Left renal cortex interstitium (tissue), 4 donors: Measurements from ENCODE around the gene MED10. TPM values are rescaled to one million over a fixed set of nuclear protein-coding genes. Genes with fewer than 3 reads are reported as not detected.

ENCODE experiments used
- DNase-seq, 4 donors: peaks; one replicate each; pipeline ENCODE4 v3.0.0-alpha.2; 2013; ENCODE audit warnings: low read depth in 4 of 4, low spot score in 2 of 4, missing footprints in 1 of 4
- polyA plus RNA-seq, 4 donors: library from polyadenylated mRNA; unstranded; fragments of 120-200 nt; gene quantifications; one replicate each; pipeline ENCODE4 v1.2.1, GENCODE V29; 2013; ENCODE audit not compliant: insufficient read length in 4 of 4

The MED10 gene
- polyA plus RNA-seq, 4 donors = 36.7 to 47.2 (median 39.9) TPM

DNA sequence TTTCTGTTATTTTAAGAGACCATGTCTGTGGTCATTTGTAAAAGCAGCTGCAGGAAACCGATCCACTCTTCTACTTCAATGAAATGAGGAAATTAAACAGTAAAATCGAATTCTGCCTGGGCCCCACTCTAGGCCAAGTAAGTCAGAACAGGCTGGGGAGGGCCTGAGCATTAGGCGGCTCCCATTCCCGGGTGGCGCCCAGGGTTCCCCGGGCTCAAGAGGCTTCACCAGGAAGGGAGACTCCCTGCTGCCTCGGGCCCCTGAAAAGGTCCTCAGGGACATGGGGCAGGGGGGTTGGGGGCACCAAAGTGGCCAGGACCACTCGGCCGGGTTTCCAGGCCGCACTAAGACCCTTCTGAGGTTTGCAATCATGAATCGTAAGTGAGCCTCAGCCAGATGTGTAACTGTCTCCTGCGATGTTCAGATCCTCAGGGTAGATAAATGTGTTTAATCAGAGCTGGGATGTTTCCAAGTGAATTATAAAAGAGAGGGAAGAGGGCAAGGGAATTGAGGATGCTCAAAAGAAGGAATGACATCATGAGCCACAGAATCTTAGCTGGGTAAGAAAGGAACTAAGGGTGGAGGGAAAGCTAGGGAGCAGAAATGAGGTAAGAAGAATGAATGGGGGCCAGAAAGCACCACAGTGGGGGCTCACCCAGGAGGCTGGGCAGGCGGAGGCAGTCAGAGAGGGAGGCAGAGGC lies 24.6 kb downstream of the MED10 start:
- no peak for DNase-seq

- DNase-seq = no peak
These were observed 27.9 kb downstream of the MED10 start for GRCh38 chr5:6350277-6351090.

DNA sequence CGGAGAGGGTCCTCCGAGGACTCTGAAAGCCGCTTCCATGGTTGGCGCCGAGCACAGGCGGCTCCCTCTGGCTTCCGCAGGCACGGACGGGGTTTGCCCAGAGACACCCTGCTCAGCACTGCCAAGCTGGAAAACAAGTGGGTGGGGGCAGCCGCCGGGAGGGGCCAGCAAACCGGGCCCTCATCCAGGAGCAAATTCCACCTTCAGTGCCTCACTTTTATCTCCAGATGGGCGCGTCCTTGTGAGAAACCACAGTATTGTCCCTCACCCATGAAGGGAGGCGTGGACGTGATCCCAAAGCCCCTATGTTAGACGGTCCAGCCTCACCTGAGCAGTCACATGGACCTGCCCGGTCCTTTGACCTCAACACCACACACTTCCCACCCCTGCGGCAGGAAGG lies 29.0 kb downstream of the MED10 start:
- no peak for DNase-seq

GRCh38 chr5:6348476-6349000 lies 29.8 kb downstream of the MED10 start:
- no peak for DNase-seq

DNA sequence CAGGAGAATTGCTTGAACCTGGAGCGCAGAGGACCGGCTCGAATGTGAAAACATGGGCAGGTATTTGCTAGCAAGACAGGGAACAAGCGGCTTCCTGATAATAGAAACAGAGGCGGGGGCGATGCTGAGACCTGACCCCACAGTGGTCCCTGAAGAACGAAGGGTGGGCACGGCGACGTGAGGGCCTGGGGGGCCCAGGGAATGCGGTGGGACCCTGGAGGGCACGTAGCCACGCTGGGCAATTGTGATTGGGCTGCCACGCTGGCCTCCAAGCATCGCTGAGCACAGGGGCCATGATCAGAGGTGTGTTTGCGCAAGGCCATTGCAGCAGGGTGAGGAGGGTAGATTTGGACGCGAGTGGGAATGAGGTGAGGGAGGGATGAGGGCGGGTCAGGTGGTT lies 30.7 kb downstream of the MED10 start:
- no peak for DNase-seq

- no peak for DNase-seq
These were observed 31.2 kb downstream of the MED10 start for GRCh38 chr5:6347165-6347564.

GRCh38 chr5:6344593-6344989 lies 33.8 kb downstream of the MED10 start:
- no peak for DNase-seq

DNA sequence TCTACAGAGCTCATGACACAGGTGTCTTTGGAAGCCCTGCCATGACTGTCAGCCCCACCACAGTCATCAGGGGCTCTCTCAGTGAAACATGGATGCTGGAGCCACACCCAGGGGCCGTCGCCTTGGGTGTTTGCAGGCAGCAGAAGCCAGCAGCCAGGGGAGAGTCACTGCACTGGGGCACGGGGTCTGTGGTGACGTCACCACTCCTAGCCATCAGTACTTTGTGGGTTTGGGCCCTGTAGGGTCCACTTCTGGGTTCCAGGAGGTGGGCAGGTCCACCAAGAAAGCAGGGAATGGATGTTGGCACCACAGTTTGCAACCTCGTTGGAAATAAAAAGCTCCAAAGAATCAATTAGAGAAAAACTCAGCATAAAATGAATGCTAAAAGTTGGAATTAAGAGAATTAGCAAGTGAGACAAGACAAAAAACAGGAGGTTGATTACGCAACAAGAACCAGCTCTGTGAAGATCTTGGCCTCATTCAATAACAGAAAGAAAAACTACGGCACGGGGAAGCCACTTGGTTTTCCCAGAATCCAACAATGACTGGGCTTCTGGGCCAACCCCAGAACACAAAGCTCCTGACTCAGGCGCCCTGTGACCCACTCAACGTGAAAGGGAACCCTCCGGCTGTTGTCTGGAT lies 34.3 kb downstream of the MED10 start:
- no peak for DNase-seq

- DNase-seq = no peak
These were observed 35.5 kb downstream of the MED10 start for GRCh38 chr5:6342689-6343315.

DNA sequence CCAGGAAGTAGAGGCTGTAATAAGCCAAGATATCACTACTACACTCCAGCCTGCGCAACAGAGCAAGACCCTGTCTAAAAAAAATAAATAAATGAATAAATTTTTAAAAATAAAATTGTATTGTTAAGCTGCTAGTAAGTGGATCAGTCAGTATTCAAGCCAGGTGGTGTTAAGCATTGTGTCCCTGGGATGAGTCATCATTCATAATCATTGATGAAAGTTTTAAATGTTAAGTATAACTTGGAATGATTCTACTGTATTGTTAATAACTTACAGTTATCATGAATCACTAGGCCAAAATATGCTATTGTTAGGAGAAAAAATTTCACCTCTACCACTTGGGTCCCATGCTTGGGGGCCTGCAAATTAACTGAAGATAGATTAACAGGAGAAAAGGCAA lies 38.2 kb downstream of the MED10 start:
- DNase-seq = no peak

GRCh38 chr5:6338871-6339270 lies 39.5 kb downstream of the MED10 start:
- no peak for DNase-seq

GRCh38 chr5:6338135-6338534 lies 40.2 kb downstream of the MED10 start:
- DNase-seq = no peak

GRCh38 chr5:6333182-6333905 lies 45.0 kb downstream of the MED10 start:
- no peak for DNase-seq

DNA sequence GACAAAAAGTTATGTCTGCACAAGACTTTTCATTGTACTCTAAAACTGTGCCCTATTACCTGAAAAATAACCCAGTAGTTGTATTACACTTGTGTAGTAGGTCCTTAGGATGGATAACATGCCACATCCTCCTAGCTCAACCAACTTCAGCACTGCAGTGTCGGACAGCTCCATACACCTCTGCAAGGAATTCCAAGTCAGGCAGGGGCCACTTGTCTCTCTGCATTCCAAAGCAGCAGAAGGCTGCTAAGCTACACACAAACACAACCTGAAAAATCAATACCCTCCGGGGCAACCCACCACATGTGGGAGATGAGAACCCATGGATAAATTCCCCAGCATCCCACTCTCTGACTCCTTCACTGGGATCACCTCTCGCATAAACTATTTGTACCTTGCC lies 50.2 kb downstream of the MED10 start:
- peak; percentile 17 to 51 (median 26) for DNase-seq

GRCh38 chr5:6326776-6327175 lies 51.6 kb downstream of the MED10 start:
- no peak for DNase-seq

GRCh38 chr5:6322163-6322713 lies 56.1 kb downstream of the MED10 start:
- no peak for DNase-seq
